ENCODE measurements around the gene CAMTA1.

Gene CAMTA1

DNA sequence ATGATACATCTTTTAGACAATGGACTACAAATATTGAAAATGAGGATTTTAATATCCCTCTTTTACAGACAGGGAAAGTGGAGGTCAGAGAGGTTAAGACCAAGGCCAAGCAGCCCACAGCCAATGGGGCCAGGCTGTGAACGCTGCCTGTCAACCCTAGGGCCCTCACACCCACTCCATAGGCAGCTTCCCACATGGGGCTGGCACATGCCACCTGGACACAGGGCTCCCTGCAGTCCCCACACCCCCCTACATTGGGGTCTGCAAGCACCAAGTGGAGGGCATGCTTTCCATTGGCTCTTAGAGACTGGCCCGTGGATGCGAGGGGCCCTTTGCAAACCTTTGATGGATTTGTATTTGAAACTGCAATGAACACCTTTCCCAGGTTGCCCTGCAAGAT, 637.3 kb downstream of the CAMTA1 start:
- in situ Hi-C loops (cut with MboI; ENCODE audit: low sequenced_read_pairs, unreplicated experiment), result no loop called here
- TF ChIP-seq, protein P1, sequence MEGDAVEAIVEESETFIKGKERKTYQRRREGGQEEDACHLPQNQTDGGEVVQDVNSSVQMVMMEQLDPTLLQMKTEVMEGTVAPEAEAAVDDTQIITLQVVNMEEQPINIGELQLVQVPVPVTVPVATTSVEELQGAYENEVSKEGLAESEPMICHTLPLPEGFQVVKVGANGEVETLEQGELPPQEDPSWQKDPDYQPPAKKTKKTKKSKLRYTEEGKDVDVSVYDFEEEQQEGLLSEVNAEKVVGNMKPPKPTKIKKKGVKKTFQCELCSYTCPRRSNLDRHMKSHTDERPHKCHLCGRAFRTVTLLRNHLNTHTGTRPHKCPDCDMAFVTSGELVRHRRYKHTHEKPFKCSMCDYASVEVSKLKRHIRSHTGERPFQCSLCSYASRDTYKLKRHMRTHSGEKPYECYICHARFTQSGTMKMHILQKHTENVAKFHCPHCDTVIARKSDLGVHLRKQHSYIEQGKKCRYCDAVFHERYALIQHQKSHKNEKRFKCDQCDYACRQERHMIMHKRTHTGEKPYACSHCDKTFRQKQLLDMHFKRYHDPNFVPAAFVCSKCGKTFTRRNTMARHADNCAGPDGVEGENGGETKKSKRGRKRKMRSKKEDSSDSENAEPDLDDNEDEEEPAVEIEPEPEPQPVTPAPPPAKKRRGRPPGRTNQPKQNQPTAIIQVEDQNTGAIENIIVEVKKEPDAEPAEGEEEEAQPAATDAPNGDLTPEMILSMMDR (IDR thresholded peaks at IDR 0.05; ENCODE audit: borderline replicate concordance, control extremely low read depth, extremely low read depth, insufficient read depth, missing control alignments), result no peak
- no peak for DNase-seq (ENCODE audit: low spot score)

- TF ChIP-seq, protein P1 (IDR thresholded peaks at IDR 0.05; ENCODE audit: borderline replicate concordance, control extremely low read depth, extremely low read depth, insufficient read depth, missing control alignments), result no peak
- in situ Hi-C loops (cut with MboI; ENCODE audit: low sequenced_read_pairs, unreplicated experiment), result no loop called here
- no peak for DNase-seq (ENCODE audit: low spot score)
These were observed 637.7 kb downstream of the CAMTA1 start for GRCh38 chr1:7422966-7423365.

- no peak for DNase-seq (ENCODE audit: low spot score)
- in situ Hi-C loops (cut with MboI; ENCODE audit: low sequenced_read_pairs, unreplicated experiment), result no loop called here
- TF ChIP-seq, protein P1 (IDR thresholded peaks at IDR 0.05; ENCODE audit: borderline replicate concordance, control extremely low read depth, extremely low read depth, insufficient read depth, missing control alignments), result no peak
These were observed 639.2 kb downstream of the CAMTA1 start for GRCh38 chr1:7424352-7424890.

DNA sequence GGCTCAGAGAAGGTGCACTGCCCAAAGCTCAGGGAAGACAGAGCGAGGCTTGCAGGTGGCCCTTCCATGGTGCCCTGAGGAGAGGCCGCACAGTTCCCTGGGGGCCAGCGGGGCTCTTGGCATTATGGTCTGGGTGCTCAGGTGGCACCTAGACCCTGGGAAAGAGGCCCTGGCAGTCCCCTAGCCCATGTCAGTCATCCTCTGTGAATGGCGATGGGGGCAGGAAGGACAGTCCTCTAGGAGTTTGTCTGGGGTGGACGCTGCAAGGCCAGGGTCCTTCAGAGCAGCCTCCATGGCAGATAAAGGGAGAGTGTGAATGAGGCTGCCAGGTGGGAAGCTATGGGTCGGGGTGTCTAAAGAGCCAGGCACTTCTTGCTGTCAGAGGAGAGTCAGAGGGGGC, 640.0 kb downstream of the CAMTA1 start:
- no peak for DNase-seq (ENCODE audit: low spot score)
- TF ChIP-seq, protein P1 (IDR thresholded peaks at IDR 0.05; ENCODE audit: borderline replicate concordance, control extremely low read depth, extremely low read depth, insufficient read depth, missing control alignments), result no peak
- in situ Hi-C loops (cut with MboI; ENCODE audit: low sequenced_read_pairs, unreplicated experiment), result no loop called here

DNA sequence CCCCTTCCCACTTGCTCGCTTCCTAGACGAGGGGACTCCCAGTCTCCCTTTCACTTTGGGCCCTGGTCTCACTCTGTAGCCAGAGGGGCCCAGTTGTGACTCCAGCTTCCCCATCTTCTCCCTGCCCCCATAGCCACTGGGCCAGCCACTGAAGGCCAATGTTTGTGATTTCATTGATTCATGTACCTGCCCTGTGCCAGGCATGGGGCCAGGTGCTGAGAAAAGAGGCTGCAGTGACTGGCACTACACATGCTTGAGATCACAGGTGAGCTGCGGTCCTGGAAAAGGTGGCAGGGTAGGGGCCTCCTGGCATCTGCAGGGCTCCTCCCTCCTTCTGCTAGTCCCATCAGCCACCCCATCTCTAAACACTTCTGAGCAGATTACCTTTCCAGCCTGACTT, 640.5 kb downstream of the CAMTA1 start:
- in situ Hi-C loops (cut with MboI; ENCODE audit: low sequenced_read_pairs, unreplicated experiment), result no loop called here
- no peak for DNase-seq (ENCODE audit: low spot score)
- TF ChIP-seq, protein P1 (IDR thresholded peaks at IDR 0.05; ENCODE audit: borderline replicate concordance, control extremely low read depth, extremely low read depth, insufficient read depth, missing control alignments), result no peak

GRCh38 chr1:7426780-7427604, 641.7 kb downstream of the CAMTA1 start:
- in situ Hi-C loops (cut with MboI; ENCODE audit: low sequenced_read_pairs, unreplicated experiment), result no loop called here
- TF ChIP-seq, protein P1 (IDR thresholded peaks at IDR 0.05; ENCODE audit: borderline replicate concordance, control extremely low read depth, extremely low read depth, insufficient read depth, missing control alignments), result no peak
- no peak for DNase-seq (ENCODE audit: low spot score)
